Measurements from ENCODE around the gene ABTB2.
"Not testable (repeated sequence)": the region's sequence is repeated elsewhere in the genome, so short reads cannot be mapped to it uniquely, and the experiment has no call there.

ABTB2 gene

DNA sequence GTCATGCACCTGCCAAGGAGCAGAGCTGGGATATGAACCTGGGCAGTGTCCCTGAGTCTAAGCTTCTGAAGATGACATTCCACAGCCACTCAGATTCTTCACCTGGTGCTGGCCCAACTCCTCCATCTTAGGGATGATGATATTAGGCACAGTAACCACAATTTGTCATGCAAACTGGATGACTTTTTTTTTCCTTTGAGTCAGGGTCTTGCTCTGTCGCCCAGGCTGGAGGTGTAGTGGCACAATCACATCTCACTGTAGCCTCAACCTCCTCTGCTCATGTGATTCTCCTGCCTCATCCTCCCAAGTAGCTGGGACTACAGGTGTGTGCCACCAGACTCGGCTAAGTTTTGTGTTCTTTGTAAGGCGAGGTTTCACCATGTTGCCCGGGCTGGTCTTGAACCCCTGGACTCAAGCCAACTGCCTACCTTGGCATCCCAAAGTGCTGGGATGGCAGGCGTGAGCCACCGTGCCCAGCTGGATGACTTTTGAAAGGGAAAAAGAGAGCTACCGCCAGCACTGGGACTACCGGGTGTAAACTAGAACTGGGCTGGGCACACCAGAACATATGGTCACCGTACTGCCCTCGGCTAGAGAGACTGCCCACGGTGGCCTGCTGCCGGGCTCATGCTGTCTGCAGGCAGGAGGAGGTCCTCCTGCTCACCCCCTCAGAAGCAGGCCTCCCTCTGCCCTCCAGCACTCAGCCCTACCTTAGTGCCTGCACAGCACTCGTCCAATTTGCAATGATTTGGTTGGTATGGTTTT is 174.7 kb downstream of the ABTB2 start:
- no peak for DNase-seq

GRCh38 chr11:34182425-34182824 is 175.4 kb downstream of the ABTB2 start:
- no peak for DNase-seq

GRCh38 chr11:34181856-34182405 is 175.9 kb downstream of the ABTB2 start:
- no peak for DNase-seq

DNA sequence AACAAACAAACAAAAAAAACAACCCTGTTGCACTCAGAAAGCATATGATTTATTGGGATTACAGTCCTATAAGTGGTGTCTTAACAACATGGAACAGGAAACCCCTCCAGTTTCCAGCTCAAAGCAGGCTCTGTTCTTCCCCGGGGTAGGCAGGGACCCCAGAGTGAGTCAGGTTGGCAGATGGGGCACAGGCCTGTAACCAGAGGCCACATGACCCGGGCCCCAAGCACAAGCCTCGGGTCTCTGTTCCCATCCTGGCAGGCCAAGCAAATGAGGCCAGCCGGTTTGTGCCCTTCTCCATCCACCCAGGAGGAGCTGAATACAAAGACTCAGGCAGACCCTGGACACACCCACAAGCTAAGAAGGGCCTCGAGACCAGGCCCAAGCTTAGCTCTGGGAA is 176.6 kb downstream of the ABTB2 start:
- no peak for DNase-seq

- DNase-seq = not testable (repeated sequence)
These were observed 177.0 kb downstream of the ABTB2 start for GRCh38 chr11:34180814-34181165.

- no peak for DNase-seq
These were observed 177.6 kb downstream of the ABTB2 start for GRCh38 chr11:34180040-34180813.

- DNase-seq = no peak
These were observed 178.7 kb downstream of the ABTB2 start for GRCh38 chr11:34179026-34179675.

GRCh38 chr11:34178209-34178821 is 179.5 kb downstream of the ABTB2 start:
- no peak for DNase-seq

GRCh38 chr11:34176751-34177209 is 181.0 kb downstream of the ABTB2 start:
- no peak for DNase-seq

DNA sequence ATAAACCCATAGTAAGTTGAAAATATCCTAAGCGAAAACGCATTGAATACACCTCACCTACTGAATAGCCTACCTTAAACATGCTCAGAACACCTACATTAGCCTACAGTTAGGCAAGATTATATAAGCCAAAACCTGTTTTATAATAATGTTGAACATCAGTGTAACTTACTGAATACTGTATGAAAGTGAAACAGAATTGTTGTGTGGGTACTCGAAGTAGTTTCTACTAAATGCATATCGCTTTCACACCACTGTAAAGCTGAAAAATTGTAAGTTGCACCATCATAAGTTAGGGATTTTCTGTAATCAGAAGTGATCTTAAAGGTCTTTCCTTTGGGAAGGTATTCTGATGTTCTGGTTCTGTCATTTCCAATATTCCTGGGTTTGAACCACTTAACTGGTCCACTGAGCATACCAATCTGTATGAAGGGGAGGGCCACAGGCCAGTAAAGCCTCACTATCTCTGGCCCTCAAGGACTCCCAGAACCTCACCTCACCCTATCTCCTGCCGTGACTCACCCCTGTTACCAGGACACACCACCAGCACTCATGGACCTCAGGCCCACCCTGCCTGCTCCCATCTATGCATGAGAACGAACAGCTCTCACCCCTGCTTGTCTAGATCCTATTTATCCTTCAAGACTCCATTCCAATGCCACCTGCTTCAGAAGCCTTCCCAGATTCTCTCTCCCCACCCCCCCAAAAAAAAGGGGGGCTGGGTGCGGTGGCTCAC is 182.4 kb downstream of the ABTB2 start:
- no peak for DNase-seq

DNA sequence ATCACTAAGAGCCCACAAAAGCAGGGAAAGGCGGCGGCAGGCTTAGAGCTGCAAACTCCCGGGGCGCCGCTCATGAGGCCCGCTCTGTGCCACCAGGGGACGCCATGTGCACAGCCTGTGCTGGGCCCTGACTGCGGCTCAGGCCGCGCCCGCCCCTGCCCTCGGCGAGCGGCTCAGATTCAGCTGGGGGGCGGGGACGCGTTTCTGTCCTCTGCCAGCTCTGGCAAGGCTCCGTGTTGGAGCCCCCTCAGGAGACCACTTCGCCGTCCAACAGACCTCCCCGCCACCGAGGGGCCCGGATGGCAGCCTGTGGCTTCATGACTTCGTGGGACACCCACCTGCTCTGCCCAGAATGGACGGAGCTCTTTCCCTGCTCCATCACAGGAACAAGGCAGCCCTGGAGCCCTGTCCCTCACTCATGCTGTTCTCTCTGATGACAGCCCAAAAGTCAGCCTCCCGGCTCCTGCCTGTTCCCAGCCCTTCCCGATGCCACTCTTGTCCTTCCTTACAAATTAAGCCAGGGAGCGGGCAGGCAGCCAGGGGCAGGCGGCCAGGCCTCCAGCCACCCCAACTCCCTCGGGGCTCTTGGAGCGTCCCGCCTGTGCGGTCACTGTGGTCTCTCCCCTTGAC is 183.3 kb downstream of the ABTB2 start:
- DNase-seq = peak; percentile 87

GRCh38 chr11:34173050-34173449 is 184.8 kb downstream of the ABTB2 start:
- no peak for DNase-seq

- no peak for DNase-seq
These were observed 188.1 kb downstream of the ABTB2 start for GRCh38 chr11:34169686-34170085.

DNA sequence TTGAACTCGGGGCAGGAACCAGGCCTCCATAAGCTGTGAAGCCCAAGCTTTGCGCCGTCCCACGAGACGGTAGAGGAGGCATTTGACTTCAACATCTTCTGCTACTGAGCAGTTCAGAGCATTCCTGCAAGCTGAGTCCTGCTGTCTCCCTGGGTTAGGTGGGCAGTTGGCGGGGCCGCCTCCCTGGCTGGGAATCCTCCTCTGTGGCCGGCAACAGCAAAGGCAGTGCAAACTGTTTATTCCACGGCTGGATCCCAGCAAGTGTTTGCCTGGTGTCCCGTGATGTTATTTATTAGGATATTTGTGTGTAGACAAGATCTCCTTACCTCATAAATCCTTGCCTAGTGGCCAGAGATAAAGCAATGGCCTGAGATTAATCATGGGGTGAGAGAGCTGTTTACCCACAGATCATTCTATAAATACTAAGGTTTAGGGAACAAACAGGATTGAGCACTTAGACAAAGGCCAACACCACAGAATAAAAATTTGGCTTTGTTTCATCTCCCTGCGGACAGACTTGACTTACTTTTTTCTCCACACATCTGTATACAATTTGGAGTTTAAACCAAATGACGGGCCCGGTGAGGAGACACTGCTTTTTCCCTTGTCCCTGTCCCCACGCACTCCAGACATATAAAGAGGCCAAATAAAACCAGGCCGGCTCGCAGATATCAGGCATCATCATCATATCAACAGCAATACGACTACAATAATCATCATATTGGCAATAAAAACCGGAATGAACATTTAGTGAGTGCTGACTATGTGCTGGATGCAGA is 189.0 kb downstream of the ABTB2 start:
- no peak for DNase-seq

DNA sequence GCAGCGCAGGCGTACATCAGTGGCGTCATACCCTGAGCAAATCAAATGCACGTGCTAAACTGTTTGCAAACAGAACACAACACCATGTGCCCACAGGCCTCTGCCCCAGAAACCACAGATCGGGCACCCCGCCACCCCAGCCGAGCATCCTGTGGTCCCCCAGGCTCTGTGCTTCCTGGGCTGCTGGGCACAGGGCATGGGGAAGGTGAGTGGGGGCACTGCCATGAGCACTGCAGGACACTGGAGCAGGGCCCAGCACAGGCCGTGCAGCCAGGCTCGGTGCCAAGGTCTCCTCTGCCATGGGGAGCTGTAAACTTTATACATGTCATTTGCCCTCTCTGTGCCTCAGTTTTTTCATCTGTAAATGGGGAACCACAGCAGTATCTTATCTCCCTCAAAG is 189.8 kb downstream of the ABTB2 start:
- DNase-seq = no peak

DNA sequence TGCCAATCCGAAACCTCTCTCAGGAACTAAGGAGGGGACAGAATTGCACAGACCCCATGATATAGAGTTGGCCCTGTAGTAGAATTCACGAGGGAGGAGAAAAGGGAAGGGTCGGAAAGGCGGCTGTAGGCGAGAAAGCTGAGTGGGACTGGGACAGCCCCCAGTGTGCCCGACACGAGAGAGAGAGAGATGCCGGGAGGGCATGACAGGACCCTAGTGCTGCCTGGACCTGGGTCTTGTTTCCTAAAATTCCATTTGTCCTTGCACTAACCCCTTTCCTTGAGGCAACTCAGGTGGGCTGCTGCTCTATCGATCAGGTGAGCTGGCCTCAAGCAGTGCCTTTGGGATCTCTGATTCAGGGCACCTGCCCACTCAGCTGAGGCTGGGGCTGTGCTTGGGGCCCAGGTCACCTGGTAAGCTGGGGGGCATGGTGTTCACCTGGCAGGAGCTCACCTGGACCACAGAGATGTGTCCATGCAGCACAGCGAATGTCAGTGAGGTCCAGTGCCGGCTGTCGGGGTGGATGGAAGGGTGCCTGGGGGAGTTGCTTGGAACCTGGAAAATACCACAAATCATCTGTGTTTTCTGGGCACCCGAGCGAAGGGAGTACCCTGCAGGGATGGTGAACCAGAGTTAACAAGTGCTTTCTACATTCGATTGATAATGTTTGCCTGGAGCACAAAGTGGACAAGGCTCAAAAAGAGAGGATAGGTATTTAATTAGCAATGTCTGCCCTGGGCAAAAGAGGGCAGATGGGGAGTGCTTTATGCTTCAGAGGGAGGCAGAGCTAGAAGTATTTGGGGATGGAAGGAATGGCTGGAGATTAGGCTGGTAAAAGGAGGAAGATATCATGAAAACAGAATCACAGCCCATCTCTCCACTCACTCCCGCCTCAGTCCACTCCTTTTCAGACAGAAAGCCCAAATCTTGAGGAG is 190.7 kb downstream of the ABTB2 start:
- DNase-seq = no peak

- no peak for DNase-seq
These were observed 191.8 kb downstream of the ABTB2 start for GRCh38 chr11:34165786-34166555.

DNA sequence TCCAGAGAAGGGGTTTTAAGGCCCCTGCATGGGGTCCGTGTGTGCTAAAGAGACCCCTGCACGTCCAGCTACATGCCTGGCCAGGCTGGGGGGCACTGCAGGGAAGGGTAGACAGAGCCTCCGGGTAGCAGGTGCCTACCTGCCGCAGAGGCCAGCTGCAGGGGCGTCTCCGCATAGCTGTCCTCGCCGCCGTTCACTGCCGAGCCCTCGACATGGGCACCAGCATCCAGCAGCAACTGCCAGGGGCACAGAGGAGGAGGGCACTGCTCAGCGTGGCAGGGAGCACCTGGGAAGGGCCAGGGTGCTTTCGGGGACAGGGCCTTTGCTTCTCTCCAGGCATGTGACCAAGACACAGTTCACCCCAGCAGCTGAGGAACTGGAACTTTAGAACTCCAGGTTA is 192.7 kb downstream of the ABTB2 start:
- no peak for DNase-seq

GRCh38 chr11:34162856-34163255 is 195.0 kb downstream of the ABTB2 start:
- no peak for DNase-seq
